GM12875 (cell line): ENCODE results near the gene HGFAC.

Experiments
- H3K4me3 ChIP-seq: one replicate; pipeline ENCODE4 v1.5.1; 2011; ENCODE audit warnings: low read depth, low read length, control low read depth
- CTCF ChIP-seq: IDR thresholded peaks from 2 replicates; pipeline ENCODE4 v1.5.1; 2011; ENCODE audit warnings: low read depth, mild to moderate bottlenecking, control low read depth, inconsistent platforms, low read length, moderate library complexity, borderline replicate concordance; ENCODE audit not compliant: insufficient read depth

The HGFAC gene

GRCh38 chr4:3401436-3402171, 40.2 kb upstream of the HGFAC start:
- H3K4me3 ChIP-seq: no peak overlapping the region

GRCh38 chr4:3402491-3403347, 39.0 kb upstream of the HGFAC start:
- no peak for TF ChIP-seq CTCF
- H3K4me3 ChIP-seq: no peak overlapping the region

More at GRCh38 chr4:3401436-3402171, 40.2 kb upstream of the HGFAC start:
- no peak for TF ChIP-seq CTCF

GRCh38 chr4:3403348-3403906, 38.3 kb upstream of the HGFAC start:
- TF ChIP-seq CTCF: no peak
- no peak overlapping the region for H3K4me3 ChIP-seq

- TF ChIP-seq CTCF: no peak
- no peak overlapping the region for H3K4me3 ChIP-seq
Measured at GRCh38 chr4:3404546-3404945, 37.2 kb upstream of the HGFAC start.

GRCh38 chr4:3405176-3405575, 36.6 kb upstream of the HGFAC start:
- H3K4me3 ChIP-seq: no peak overlapping the region
- TF ChIP-seq CTCF: no peak

- TF ChIP-seq CTCF: no peak
- H3K4me3 ChIP-seq: no peak overlapping the region
Measured at GRCh38 chr4:3406021-3406420, 35.7 kb upstream of the HGFAC start.
